ENCODE results near the gene TMUB2.

TMUB2 gene

GRCh38 chr17:44197980-44198720, 11.4 kb downstream of the TMUB2 start:
- peak overlapping the region; percentile 95 for H3K9ac ChIP-seq (ENCODE audit: low read length)
- H3K4me2 ChIP-seq (ENCODE audit: low read length, poor library complexity, severe bottlenecking), result peak overlapping the region; percentile 71
- peak overlapping the region; percentile 94 for H2BK15ac ChIP-seq (ENCODE audit: low read depth, poor library complexity, severe bottlenecking)
- H3K23ac ChIP-seq (ENCODE audit: low read length in 2 of 2), result peak overlapping the region in 1 of 2 experiments; percentile 66
- peak overlapping the region; percentile 68 to 97 for H3K4ac ChIP-seq (ENCODE audit: low read depth in 1 of 2, low read length in 2 of 2)
- peak overlapping the region; percentile 88 to 91 for H3K18ac ChIP-seq (ENCODE audit: low read depth in 1 of 2, low read length in 2 of 2)
- 88% methylated on average over 10 of the region's 11 CpGs for WGBS
- H3K9me3 ChIP-seq (ENCODE audit: control insufficient read depth, low read length), result no peaks in the 10 kb centered on the region
- no peak overlapping the region for H2BK5ac ChIP-seq (ENCODE audit: low read depth, low read length, poor library complexity, severe bottlenecking)
- peaks cover 30% of the 10 kb centered on the region for H3K79me1 ChIP-seq (replicated peaks; ENCODE audit: low read length, poor library complexity, severe bottlenecking)
- H3K4me3 ChIP-seq (ENCODE audit: insufficient read depth in 1 of 2, low read depth in 1 of 2, low read length in 2 of 2), result peak overlapping the region; percentile 75 to 86
- peaks cover 26% of the 10 kb centered on the region for H3K4me1 ChIP-seq (ENCODE audit: control insufficient read depth, insufficient read depth, low read depth, low read length)
- peak; percentile 47 for DNase-seq
- peak overlapping the region; percentile 88 for H3K27ac ChIP-seq (ENCODE audit: low read length, poor library complexity, severe bottlenecking)
- H2AK5ac ChIP-seq (ENCODE audit: low read length, severe bottlenecking), result peak overlapping the region; percentile 54
- H3K27me3 ChIP-seq (ENCODE audit: control insufficient read depth in 1 of 2, insufficient read depth in 1 of 2, low read length in 2 of 2), result no peaks in the 10 kb centered on the region
- H4K91ac ChIP-seq (ENCODE audit: low read length), result peak overlapping the region; percentile 98
- H3K14ac ChIP-seq (ENCODE audit: low read length in 2 of 2), result peak overlapping the region in 1 of 2 experiments; percentile 72
- peaks cover 44 to 46% of the 10 kb centered on the region in 2 experiments for H3K36me3 ChIP-seq (ENCODE audit: control insufficient read depth in 1 of 2, insufficient read depth in 2 of 2, low read depth in 1 of 2, low read length in 2 of 2)
- H2AFZ ChIP-seq (ENCODE audit: low read depth, low read length), result no peak overlapping the region
- H2BK12ac ChIP-seq (ENCODE audit: low read length in 2 of 2), result peak overlapping the region; percentile 22 to 68
- peak overlapping the region; percentile 95 for H4K8ac ChIP-seq (ENCODE audit: low read length)
- peak overlapping the region; percentile 83 for H2BK120ac ChIP-seq (ENCODE audit: low read depth, low read length)

DNA sequence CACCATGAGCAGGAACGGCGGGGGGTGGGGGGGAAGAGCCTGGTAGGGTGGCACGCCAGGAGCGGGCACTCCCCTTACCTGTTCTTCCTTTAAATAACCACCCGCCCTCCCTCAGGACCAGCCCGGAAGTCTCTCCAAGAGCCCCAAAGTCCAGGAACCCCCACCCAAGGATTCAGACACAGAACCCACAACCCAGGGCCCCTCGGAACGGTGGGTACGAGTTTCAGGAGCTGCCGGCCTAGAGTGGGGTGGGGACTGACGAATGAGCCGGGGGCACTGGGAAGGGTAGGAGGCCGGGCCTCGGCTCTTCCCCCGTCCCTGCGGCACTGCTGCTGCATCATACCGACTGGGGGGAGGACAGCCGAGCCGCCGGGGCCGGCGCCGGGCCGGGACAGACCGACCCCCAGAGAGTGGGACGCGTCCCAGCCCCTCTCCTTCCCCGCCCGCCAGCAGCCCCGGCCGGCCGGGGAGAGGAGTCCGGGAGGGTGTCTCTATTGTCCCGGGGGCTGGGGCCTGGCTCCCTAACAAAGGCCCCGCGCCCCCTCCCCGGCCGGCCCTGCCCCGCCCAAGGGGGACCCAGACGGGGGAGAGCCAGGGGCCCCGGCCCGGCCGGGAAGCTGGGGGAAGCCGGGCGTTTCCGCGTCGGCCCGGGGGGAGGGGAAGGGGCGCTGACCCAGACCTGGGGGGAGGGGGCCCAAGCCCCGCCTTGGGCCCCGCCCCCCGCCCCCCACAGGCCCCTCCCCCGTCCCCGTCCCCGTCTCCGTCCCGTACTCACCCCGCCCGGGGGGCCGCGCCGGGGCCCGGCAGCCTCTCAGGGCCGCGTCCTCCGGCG, 12.2 kb downstream of the TMUB2 start:
- peak overlapping the region; percentile 98 for H4K91ac ChIP-seq (ENCODE audit: low read length)
- H3K36me3 ChIP-seq (ENCODE audit: control insufficient read depth in 1 of 2, insufficient read depth in 2 of 2, low read depth in 1 of 2, low read length in 2 of 2), result peaks cover 36 to 38% of the 10 kb centered on the region in 2 experiments
- no peak overlapping the region for H2AFZ ChIP-seq (ENCODE audit: low read depth, low read length)
- peak overlapping the region in 1 of 2 experiments; percentile 72 for H3K14ac ChIP-seq (ENCODE audit: low read length in 2 of 2)
- WGBS, result 2% methylated on average over 11 of the region's 68 CpGs
- H3K18ac ChIP-seq (ENCODE audit: low read depth in 1 of 2, low read length in 2 of 2), result peak overlapping the region; percentile 88 to 91
- no peaks in the 10 kb centered on the region for H3K27me3 ChIP-seq (ENCODE audit: control insufficient read depth in 1 of 2, insufficient read depth in 1 of 2, low read length in 2 of 2)
- H3K4me2 ChIP-seq (ENCODE audit: low read length, poor library complexity, severe bottlenecking), result peak overlapping the region; percentile 71
- no peaks in the 10 kb centered on the region for H3K9me3 ChIP-seq (ENCODE audit: control insufficient read depth, low read length)
- peak overlapping the region; percentile 95 for H3K9ac ChIP-seq (ENCODE audit: low read length)
- peak; percentile 61 for DNase-seq
- peak overlapping the region; percentile 96 for H2BK120ac ChIP-seq (ENCODE audit: low read depth, low read length)
- peaks cover 18% of the 10 kb centered on the region for H3K4me1 ChIP-seq (ENCODE audit: control insufficient read depth, insufficient read depth, low read depth, low read length)
- H2BK15ac ChIP-seq (ENCODE audit: low read depth, poor library complexity, severe bottlenecking), result peak overlapping the region; percentile 94
- H3K27ac ChIP-seq (ENCODE audit: low read length, poor library complexity, severe bottlenecking), result peak overlapping the region; percentile 88
- H2BK12ac ChIP-seq (ENCODE audit: low read length in 2 of 2), result peak overlapping the region in 1 of 2 experiments; percentile 45
- H3K4me3 ChIP-seq (ENCODE audit: insufficient read depth in 1 of 2, low read depth in 1 of 2, low read length in 2 of 2), result peak overlapping the region; percentile 75 to 86
- peak overlapping the region; percentile 54 for H2AK5ac ChIP-seq (ENCODE audit: low read length, severe bottlenecking)
- peak overlapping the region; percentile 68 to 97 for H3K4ac ChIP-seq (ENCODE audit: low read depth in 1 of 2, low read length in 2 of 2)
- H3K79me1 ChIP-seq (replicated peaks; ENCODE audit: low read length, poor library complexity, severe bottlenecking), result peaks cover 25% of the 10 kb centered on the region
- H4K8ac ChIP-seq (ENCODE audit: low read length), result peak overlapping the region; percentile 95
- H3K23ac ChIP-seq (ENCODE audit: low read length in 2 of 2), result peak overlapping the region; percentile 65 to 75
- H2BK5ac ChIP-seq (ENCODE audit: low read depth, low read length, poor library complexity, severe bottlenecking), result peak overlapping the region; percentile 95

- peak within 1 kb of the TSS; percentile 95 for H3K9ac ChIP-seq (ENCODE audit: low read length)
- H3K27me3 ChIP-seq (ENCODE audit: control insufficient read depth in 1 of 2, insufficient read depth in 1 of 2, low read length in 2 of 2), result no peaks in the 10 kb centered on the region
- H2BK15ac ChIP-seq (ENCODE audit: low read depth, poor library complexity, severe bottlenecking), result peak within 1 kb of the TSS; percentile 94
- peaks cover 17% of the 10 kb centered on the region for H3K79me1 ChIP-seq (replicated peaks; ENCODE audit: low read length, poor library complexity, severe bottlenecking)
- peak within 1 kb of the TSS in 1 of 2 experiments; percentile 91 for H3K14ac ChIP-seq (ENCODE audit: low read length in 2 of 2)
- H3K4me1 ChIP-seq (ENCODE audit: control insufficient read depth, insufficient read depth, low read depth, low read length), result peaks cover 20% of the 10 kb centered on the region
- H2BK120ac ChIP-seq (ENCODE audit: low read depth, low read length), result peak within 1 kb of the TSS; percentile 96
- H3K4ac ChIP-seq (ENCODE audit: low read depth in 1 of 2, low read length in 2 of 2), result peak within 1 kb of the TSS; percentile 98 to 99
- peak within 1 kb of the TSS; percentile 79 to 86 for H3K4me3 ChIP-seq (ENCODE audit: insufficient read depth in 1 of 2, low read depth in 1 of 2, low read length in 2 of 2)
- H3K27ac ChIP-seq (ENCODE audit: low read length, poor library complexity, severe bottlenecking), result peak within 1 kb of the TSS; percentile 91
- peak within 1 kb of the TSS; percentile 78 for H2AFZ ChIP-seq (ENCODE audit: low read depth, low read length)
- peak within 1 kb of the TSS; percentile 65 to 75 for H3K23ac ChIP-seq (ENCODE audit: low read length in 2 of 2)
- H3K36me3 ChIP-seq (ENCODE audit: control insufficient read depth in 1 of 2, insufficient read depth in 2 of 2, low read depth in 1 of 2, low read length in 2 of 2), result peaks cover 27 to 29% of the 10 kb centered on the region in 2 experiments
- peak within 1 kb of the TSS; percentile 95 to 98 for H3K18ac ChIP-seq (ENCODE audit: low read depth in 1 of 2, low read length in 2 of 2)
- peak within 1 kb of the TSS; percentile 95 for H2BK5ac ChIP-seq (ENCODE audit: low read depth, low read length, poor library complexity, severe bottlenecking)
- under 1% methylated on average over 47 of the region's 126 CpGs for WGBS
- peak within 1 kb of the TSS; percentile 82 for H2AK5ac ChIP-seq (ENCODE audit: low read length, severe bottlenecking)
- DNase-seq, result peak; percentile 98
- peak within 1 kb of the TSS; percentile 98 for H4K8ac ChIP-seq (ENCODE audit: low read length)
- H3K4me2 ChIP-seq (ENCODE audit: low read length, poor library complexity, severe bottlenecking), result peak within 1 kb of the TSS; percentile 87
- no peaks in the 10 kb centered on the region for H3K9me3 ChIP-seq (ENCODE audit: control insufficient read depth, low read length)
- H4K91ac ChIP-seq (ENCODE audit: low read length), result peak within 1 kb of the TSS; percentile 98
- H2BK12ac ChIP-seq (ENCODE audit: low read length in 2 of 2), result peak within 1 kb of the TSS in 1 of 2 experiments; percentile 93
Measured at GRCh38 chr17:44199553-44200477, 13.0 kb downstream of the TMUB2 start, which contains the start of gene ATXN7L3. TSS of gene ATXN7L3 (minus strand) at chr17:44199884. CDS start at chr17:44198070, 1,814 bp downstream.

All from mesenchymal stem cell (in vitro differentiated cells and primary cell).